CD4-positive, alpha-beta T cell treated with Interleukin-21 for 1 hour (primary cell): ENCODE measurements around the gene NLGN1.

Experiments used
- DNase-seq: peaks from one replicate; pipeline ENCODE4 v3.0.0-alpha.2; 2020

The NLGN1 gene

GRCh38 chr3:174310475-174310983, 913.0 kb downstream of the NLGN1 start:
- no peak for DNase-seq

- DNase-seq: no peak
Measured at GRCh38 chr3:174315225-174315624, 917.7 kb downstream of the NLGN1 start.

- DNase-seq: no peak
Measured at GRCh38 chr3:174317005-174317404, 919.5 kb downstream of the NLGN1 start.

GRCh38 chr3:174318181-174318580, 920.6 kb downstream of the NLGN1 start:
- no peak for DNase-seq

GRCh38 chr3:174321548-174321947, 924.0 kb downstream of the NLGN1 start:
- no peak for DNase-seq

GRCh38 chr3:174322789-174323188, 925.2 kb downstream of the NLGN1 start:
- no peak for DNase-seq

GRCh38 chr3:174325171-174325570, 927.6 kb downstream of the NLGN1 start:
- DNase-seq: no peak

- DNase-seq: no peak
Measured at GRCh38 chr3:174325834-174326700, 928.5 kb downstream of the NLGN1 start.

GRCh38 chr3:174329321-174329720, 931.8 kb downstream of the NLGN1 start:
- DNase-seq: no peak

GRCh38 chr3:174330303-174330702, 932.8 kb downstream of the NLGN1 start:
- no peak for DNase-seq

- DNase-seq: no peak
Measured at GRCh38 chr3:174331095-174331800, 933.7 kb downstream of the NLGN1 start.

GRCh38 chr3:174332391-174332790, 934.8 kb downstream of the NLGN1 start:
- DNase-seq: no peak

GRCh38 chr3:174333640-174334039, 936.1 kb downstream of the NLGN1 start:
- DNase-seq: no peak

GRCh38 chr3:174334111-174334510, 936.6 kb downstream of the NLGN1 start:
- DNase-seq: no peak

GRCh38 chr3:174335324-174335723, 937.8 kb downstream of the NLGN1 start:
- no peak for DNase-seq

GRCh38 chr3:174335910-174336309, 938.4 kb downstream of the NLGN1 start:
- DNase-seq: no peak
